Pons (tissue), 1 donor: ENCODE data around the gene MCCC1.
"Not testable (repeated sequence)": the region's sequence is repeated elsewhere in the genome, so short reads cannot be mapped to it uniquely, and the experiment has no call there.

ENCODE experiments used
- DNase-seq: peaks from one replicate; pipeline ENCODE4 v3.0.0-alpha.2; 2016; ENCODE audit warnings: low spot score

The MCCC1 gene

DNA sequence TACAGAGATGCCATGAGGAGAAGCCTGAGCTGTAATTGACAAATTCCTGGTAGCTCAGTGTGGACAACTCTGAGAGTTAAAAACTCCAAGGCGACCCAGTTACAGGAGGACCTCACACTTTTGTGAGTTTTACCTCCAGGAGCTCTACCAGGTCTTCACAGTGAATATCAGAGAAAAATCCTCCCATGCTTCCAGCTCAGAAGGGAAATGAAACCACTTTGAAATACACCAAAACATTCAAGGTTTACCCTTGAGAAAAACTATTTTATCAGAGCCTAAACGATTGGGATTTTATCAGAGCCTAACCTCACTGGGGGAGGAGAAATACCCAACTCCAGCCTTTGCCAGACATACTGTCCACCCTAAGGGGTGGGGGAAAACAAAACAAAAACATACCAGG is 52.4 kb downstream of the MCCC1 start:
- no peak for DNase-seq

DNA sequence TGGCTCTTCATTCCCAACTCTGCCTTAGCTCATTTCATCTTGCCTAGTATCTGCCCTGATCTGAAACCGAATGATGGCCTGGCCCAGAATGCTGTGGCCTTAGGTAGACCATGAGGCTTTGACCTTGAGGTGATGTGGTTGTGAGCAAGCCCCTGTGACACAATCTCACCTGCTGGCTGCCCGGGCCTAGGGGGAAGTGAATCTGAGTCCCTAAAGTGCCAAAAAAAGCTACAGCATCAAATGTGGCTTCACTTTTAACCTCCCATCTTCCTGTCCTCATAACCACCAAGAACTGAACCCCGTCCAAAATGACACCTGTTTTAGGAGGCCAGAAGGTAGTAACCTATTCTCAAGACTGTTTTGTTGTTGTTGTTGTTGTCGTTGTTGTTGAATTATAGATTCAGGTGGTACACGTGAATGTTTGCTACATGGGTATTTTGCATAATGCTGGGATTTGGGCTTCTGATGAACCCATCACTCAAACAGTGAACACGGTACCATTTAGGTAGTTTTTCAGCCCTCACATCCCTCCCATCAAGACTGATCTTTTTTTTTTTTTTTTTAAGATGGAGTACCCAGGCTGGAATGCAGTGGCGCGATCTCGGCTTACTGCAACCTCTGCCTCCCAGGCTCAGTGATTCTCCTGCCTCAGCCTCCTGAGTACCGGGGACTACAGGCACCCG is 54.6 kb downstream of the MCCC1 start:
- DNase-seq, result no peak

DNA sequence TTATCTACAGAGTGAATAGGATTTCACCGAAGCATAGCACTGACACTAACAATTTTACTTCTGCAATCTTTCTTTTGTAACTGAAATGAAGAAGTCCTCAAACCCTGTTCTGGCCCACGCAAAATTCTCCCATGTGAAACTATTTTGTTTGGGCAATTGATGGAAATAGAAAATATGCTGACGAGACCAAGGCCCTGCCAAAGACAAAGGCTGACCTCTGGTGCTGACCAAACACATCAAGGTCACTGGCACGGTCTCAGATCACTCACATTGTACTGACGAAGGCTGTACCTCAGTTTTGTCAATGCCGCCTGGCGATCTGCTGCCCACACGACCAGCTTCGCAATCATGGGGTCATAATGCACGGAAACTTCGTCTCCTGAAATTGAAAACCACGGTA is 60.5 kb downstream of the MCCC1 start:
- DNase-seq, result no peak

DNA sequence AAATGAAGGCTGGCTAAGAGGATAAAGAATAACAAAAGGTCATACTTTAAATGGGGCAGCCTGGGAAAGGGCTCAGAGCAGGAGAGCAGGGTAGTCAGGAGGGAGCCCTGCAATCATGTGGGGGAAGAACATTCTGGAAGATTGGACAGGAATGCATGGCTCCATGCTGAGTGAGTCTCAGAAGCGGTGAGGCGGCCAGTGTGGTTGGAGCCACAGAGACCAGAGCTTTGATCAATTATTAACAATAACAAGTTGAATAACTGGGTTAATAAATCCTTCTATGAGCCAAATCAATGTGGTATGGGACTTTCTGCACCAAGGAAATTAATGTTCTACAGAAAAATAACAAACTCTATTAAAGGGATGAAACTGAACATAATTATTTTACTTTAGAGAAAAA is 61.1 kb downstream of the MCCC1 start:
- DNase-seq, result no peak

DNA sequence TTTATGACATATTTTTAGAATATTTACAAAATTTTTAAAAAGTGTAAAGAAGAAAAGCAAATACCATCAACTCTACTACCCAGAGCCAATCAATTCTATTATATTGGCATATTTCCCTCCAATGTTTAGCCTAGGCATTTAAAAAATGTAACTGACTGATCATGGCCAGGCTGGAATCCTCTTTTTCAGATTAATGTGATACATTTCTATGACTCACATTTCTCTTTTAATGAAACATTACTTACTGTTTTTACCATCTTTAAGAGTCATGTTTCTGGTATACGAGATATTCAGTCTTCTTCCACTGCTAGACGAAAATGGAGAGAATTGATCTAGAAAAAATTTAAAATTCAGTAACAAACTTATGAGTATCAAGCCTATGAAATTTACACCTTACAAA is 65.5 kb downstream of the MCCC1 start:
- DNase-seq, result no peak

DNA sequence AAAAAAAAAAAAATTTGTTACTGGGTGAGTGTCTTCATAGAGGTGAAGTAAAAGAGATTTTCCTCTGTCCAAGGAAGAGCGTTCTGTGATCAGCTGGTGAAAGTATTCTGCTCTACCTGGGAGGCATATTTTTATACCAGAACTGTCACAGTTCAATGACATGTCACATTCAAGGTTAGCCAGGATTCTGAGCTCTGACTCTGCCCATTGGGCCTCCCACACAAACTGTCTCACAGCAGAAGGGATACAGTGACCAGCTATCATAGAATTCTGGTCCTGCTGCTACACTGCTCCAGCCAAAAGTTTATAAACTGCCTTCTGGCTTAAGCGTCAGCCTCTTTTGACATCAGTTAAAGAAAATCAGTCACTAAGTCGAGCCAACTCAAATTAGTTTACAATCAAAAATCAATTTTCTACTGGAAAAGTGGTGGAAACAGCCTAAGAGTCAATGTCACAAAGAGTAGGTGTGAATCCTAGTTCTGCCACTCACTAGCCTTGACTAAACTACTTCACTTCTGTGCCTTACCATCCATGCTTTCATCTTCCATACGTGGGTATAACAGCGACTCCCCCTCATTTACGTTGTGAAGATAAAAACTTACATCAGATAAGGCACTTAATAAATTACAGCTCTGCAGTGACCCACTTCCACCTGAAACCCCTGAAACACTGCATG is 66.3 kb downstream of the MCCC1 start:
- DNase-seq, result no peak

DNA sequence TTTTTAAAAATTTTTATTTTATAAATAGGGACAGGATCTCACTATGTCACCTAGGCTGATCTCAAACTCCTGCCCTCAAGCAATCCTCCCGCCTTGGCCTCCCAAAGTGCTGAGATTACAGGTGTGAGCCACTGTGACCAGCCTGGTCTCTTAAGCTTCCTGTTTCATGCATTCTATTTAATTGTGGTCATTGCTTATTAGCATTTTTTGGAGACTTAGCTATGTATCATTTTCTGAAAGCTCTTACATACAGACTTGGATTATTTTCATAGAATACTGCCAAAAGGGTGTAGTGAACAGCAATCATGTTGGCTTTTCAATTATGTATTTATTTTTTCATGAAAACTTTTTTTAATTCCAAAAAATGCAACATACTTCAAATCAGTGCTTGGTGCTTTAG is 67.5 kb downstream of the MCCC1 start:
- DNase-seq, result no peak

DNA sequence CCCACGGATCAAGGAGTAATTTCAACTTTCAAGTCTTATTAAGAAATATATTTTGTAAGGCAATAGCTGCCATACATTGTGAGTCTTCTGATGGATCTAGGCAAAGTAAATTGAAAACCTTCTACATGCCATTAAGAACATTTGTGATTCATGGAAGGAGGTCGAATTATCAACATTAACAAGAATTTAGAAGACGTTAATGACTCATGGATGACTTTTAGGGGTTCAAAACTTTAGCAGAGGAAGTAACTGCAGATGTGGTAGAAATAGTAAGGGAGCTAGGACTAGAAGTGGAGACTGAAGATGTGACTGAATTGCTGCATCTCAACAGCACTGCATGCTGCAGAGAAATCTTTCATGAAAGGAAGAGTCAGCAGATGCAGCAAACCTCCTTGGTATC is 70.9 kb downstream of the MCCC1 start:
- DNase-seq, result no peak

DNA sequence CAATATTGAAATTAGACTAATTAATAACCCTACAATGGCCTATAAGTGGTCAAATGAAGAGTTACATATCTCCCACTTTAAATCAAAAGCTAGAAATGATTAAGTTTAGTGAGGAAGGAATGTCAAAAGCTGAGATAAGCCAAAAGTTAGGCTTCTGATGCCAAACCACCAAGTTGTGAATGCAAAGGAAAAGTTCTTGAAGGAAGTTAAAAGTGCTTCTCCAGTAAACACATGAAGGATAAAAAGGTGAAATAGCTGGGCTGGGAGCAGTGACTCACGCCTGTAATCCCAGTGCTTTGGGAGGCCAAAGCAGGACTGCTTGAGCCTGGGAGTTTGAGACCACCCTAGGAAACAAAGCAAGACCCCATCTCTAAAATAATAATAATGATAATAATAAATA is 72.0 kb downstream of the MCCC1 start:
- no peak for DNase-seq

DNA sequence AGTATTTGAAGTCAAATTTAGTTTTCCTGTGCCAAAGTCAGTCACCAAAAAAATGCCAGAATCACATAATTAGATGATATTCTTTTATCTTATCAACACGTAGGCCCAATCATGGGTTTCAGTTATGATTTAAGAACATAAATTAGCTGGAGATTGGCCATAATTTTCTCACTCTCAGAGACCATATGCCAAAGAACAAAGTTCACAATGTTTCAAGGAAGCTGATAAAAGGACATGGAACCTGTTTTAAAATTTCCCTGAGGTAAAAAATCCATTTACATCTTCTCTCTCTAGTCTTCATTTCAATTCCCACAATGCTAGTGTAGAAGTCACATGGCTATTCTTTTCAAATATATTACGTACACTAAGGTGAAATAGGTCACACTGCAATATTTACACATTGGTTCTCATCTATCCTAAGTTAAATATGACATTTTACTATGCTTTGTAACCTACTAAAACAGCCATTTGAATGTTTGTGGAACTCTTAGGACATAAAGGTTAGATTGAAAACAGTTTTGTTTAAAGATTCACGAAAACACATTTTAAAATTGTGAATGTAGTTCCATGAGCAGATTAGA is 76.3 kb downstream of the MCCC1 start:
- DNase-seq, result no peak

DNA sequence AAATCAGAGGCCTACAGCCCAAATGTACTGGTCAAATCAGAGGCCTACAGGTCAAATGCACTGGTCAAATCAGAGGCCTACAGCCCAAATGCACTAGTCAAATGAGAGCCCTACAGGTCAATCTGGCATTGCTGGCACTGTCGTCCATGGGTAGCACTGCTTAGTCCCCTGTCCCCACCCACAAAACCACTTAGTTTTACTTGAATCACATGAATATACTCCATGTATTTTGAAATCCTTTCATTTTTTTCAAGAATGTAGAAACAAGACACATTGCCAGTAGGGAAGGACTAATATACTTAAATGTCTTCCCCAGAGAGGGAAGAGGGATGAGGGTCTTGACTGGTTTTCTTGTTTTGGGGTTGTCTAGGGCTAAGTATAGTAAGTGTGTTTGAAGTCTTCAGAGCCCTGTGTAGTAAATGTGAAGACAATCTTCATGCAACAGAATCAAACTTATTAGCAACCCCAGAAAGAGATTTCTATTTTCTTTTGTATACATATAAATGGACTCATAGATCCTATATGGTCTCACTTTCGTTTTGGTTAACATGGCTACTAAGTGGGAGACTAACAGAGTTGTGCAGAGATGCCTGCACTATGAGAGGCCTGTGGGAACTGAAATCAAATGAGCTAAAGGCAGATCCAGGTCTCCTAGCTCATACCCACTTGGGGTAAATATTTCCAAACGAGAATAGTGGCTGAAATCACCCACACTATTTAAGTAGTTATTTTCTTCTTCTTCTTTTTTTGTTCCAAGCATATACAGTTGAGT is 80.7 kb downstream of the MCCC1 start:
- DNase-seq, result no peak

DNA sequence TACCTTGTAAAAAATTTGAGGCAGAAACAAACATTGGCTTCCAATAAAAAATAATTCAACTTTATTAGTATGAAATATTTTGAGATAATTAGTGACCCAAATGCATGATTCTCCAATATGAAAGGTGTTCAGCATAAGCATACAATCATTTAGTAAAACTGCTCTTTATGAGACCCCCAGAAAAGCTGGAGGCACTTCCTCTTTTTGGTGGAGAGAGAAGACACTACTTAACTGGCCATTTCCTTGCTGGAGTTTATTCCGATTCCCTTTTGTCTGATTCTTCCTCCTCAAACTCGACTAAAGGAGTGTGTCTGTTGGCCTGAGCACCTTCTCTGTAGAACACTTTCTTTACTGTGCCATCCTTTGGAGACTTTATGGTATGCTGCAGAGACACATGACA is 84.1 kb downstream of the MCCC1 start:
- no peak for DNase-seq

DNA sequence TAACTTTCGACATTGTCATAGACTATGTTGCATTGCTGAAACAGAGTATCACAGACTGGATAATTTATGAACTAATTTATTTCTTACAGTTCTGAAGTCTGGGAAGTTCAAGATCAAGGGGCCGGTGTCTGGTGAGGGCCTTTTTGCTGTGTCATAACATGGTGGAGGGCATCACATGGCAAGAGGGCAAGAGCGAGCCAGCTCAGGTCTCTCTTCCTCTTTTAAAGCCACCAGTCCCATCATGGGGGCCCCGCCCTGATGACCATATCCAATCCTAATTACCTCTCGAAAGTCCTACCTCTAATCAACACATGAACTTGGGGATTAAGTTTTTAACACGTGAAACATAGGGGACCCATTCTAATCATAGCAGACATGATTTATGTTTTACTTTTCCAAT is 85.4 kb downstream of the MCCC1 start:
- DNase-seq, result no peak

DNA sequence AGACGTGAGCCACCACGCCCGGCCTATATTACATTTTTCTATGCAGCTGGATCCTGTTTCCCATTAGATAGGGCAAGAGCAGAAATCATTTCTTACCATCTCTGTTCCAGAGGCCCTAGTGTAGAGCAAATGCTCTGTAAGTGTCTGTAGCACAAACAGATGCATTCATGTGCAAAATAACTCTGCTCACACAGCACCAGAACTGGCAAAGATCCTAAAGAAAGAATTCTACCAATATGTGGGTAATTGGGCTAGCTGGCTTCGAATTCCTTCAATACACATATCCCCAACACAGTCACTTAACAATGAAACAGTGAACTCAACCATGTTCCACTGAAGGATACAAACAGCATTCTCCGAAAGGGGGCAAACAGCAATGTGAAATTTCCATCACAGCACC is 86.2 kb downstream of the MCCC1 start:
- no peak for DNase-seq

DNA sequence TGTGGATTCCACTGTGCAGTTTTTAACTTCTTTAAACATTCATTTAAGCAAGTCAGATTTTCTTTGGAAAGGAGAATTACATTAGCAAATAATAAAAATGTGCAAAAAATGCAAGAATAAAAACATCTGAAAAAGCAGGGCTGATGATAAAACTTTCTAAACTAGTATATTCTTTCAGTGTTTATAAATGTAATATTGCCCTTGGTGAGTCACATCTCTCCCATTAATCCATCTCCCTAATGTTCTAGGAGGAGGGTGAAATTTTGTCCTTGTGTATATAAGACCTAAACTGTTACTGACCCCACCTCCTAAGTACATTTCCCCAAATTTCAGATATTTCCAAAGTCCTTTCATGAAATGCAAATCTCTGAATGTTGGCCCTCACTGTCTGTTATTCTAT is 90.5 kb downstream of the MCCC1 start:
- DNase-seq, result no peak

DNA sequence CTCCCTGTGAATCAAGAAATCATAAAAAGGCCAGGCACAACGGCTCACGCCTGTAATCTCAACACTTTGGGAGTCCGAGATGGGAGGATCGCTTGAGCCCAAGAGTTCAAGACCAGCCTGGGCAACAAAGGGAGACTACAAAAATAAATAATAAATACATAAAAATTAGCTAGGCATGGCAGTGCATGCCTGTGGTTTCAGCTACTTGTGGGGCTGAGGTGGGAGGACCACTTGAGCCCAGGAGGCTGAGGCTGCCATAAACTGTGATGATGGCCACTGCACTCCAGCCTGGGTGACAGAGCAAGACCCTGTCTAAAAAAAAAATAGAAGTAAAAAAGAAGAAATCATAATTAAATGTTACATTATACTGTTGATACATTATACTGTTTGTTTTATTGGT is 91.0 kb downstream of the MCCC1 start:
- DNase-seq, result no peak

DNA sequence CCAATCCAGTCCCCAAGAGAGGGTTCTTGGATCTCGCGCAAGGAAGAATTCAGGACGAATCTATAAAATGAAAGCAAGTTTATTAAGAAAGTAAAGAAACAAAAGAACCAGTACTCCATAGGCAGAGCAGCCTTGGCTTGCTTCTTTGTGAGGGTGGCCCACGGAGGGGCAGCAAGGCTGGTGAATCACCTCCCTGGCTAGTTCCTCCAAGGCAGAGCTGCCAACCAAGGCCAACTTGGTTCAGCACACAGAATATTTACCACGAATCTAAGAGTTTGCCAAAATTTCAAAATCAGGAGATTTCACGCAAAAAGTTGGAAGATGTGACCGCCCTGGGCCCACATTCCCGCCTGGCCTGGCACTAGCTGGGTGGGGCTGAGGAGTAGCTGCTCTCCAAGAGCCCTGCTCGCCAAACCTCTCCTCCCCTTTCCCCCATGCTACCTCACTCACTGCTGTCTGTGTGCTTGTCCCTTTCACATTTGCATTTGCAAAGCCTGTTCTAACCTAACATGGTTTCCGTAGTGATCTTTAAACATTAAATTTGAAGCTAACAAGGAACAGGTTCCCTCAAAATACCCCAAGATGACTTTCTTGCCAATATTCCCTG is 92.8 kb downstream of the MCCC1 start:
- DNase-seq, result no peak

DNA sequence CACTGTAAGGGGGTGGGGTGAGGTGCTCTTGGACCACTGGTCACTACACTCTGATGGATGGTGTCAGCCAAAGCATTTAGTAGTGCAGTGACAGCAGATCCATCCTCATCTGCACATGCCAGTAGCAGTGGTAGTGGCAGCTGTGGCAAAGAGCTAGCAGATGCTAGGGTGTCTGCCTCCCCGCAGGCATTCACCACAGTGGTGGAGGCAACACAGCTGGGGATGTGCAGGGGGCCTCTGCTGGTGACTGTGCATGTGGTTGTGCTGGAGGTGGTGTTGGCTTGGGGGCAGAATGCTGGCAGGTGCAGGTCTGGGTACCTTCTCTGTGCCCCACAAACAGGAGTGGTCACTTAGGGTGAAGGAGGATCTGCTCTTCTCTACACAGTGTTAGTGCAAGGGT is 99.5 kb downstream of the MCCC1 start:
- DNase-seq, result no peak

DNA sequence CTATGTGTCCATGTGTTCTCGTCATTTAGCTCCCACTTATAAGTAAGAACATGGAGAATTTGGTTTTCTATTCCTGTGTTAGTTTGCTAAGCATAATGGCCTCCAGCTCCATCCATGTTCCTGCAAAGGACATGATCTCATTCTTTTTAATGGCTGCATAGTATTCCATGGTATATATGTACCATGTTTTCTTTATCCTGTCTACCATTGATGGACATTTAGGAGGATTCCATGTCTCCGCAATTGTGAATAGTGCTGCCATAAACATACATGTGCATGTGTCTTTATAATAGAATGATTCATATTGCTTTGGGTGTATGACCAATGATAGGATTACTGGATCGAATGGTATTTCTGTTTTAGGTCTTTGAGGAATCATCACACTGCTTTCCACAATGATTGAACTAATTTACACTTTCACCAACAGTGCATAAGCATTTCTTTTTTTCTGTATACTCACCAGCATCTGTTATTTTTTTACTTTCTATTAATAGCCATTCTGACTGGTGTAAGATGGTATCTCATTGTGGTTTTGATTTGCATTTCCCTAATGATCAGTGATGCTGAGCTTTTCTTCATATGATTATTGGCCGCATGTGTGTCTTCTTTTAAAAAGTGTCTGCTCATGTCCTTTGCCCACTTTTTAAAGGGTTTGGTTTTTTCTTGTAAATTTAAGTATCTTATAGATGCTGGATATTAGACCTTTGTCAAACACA is 105.7 kb downstream of the MCCC1 start:
- DNase-seq, result not testable (repeated sequence)

DNA sequence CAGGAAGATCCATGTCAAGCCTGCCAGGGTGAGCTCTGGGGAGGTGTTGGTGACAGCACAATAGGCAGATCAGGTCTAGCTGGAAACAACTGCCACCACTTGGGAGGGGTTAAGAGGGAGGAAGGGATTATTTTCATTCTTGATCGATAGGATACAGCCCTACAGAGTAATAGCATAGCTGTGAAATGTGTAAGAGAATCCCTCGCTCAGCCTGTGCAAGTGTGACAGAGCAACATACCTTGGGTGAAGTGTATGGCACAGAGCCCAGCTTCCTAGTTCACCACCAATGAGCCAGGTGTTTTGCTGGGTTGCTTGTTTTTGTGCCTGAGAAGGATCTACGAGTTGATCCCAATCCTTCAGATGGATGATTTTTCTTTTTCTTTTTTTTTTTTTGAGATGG is 109.7 kb downstream of the MCCC1 start:
- DNase-seq, result no peak

DNA sequence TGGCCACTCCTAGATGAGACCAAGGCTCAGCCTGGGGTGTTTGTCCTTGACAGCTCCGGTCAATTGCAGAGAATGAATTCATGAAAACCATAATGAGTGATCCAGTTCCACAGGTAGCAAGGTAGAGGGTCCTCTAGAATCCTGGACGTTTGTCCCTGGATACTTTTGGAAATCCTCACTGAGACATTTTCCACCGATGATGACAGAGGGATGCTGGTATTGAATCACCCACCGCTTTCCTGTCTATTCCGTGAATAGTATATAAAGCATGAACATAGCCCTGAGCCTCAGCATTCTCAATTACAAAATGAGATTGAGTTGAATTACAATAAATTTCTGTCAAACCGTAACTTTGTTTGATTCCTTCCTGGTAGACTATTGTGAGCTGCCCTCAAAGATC is 113.3 kb downstream of the MCCC1 start:
- DNase-seq, result no peak

DNA sequence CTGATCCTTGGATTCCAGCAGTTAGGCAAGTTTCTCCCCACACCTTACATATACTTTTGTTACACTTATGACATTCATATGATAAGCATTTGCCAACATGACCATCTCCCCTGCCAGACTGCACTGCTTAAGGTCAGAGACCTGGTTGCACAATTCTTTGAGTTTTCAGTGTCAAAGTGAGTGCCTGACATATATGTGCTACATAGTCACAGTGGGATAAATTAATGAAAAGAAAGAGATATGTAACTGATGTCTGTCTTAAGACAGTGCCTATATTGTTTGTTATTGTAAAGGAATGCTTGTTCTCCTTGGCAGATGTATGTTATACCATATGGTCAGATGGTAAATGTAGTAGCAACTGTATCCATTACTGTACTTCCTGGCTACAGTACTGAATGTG is 115.4 kb downstream of the MCCC1 start:
- DNase-seq, result no peak
